K562 (cell line): ENCODE results near the gene SC5D. TPM values are rescaled to one million over a fixed set of nuclear protein-coding genes. Genes with fewer than 3 reads are reported as not detected.

Experiments used
- CREB1 ChIP-seq, 2 experiments: sonication (generic) in 1 of 2; formaldehyde crosslinking in 1 of 2; IDR thresholded peaks; 2 replicates each; pipeline versions ENCODE4 v1.6.1 to v1.8.0; 2012 to 2022; ENCODE audit warnings: inconsistent platforms in 1 of 2, mild to moderate bottlenecking in 1 of 2, missing genetic modification reagents in 1 of 2, moderate library complexity in 1 of 2
- CTBP1 ChIP-seq: fragments of 450-650 bp; IDR thresholded peaks from 2 replicates; pipeline ENCODE4 v1.6.1; 2016; ENCODE audit warnings: borderline replicate concordance
- ESRRA ChIP-seq: fragments of 450-650 bp; IDR thresholded peaks from 2 replicates; pipeline ENCODE4 v1.6.1; 2014; ENCODE audit warnings: low read depth, mild to moderate bottlenecking, moderate library complexity, borderline replicate concordance
- FOXA3 ChIP-seq, 2 experiments: fragments of 450-650 bp in 1 of 2; sonication (generic) in 1 of 2; formaldehyde crosslinking; IDR thresholded peaks in 1 of 2; conservative IDR thresholded peaks in 1 of 2; 2 replicates each; pipeline versions ENCODE4 v1.4.0 to v1.8.0; 2020 to 2022; ENCODE audit warnings: mild to moderate bottlenecking in 2 of 2, missing genetic modification reagents in 1 of 2
- KDM5B ChIP-seq: fragments of 200-600 bp; sonication (generic); IDR thresholded peaks from 2 replicates; pipeline ENCODE4 v1.6.1; 2012; ENCODE audit warnings: low read depth, mild to moderate bottlenecking, moderate library complexity, low read length, control low read depth, inconsistent platforms; ENCODE audit not compliant: insufficient replicate concordance
- MCM3 ChIP-seq: fragments of 450-650 bp; IDR thresholded peaks from 2 replicates; pipeline ENCODE4 v1.6.1; 2016
- MGA ChIP-seq: fragments of 450-650 bp; IDR thresholded peaks from 2 replicates; pipeline ENCODE4 v1.6.1; 2016; ENCODE audit warnings: mild to moderate bottlenecking, moderate library complexity
- POLR2AphosphoS5 ChIP-seq: IDR thresholded peaks from 2 replicates; pipeline ENCODE4 v1.6.1; 2011; ENCODE audit warnings: mild to moderate bottlenecking, low read depth, low read length, moderate library complexity; ENCODE audit not compliant: control insufficient read depth, insufficient read depth
- POLR2G ChIP-seq: fragments of 200-400 bp; formaldehyde crosslinking; IDR thresholded peaks from 2 replicates; pipeline ENCODE4 v1.6.1; 2017; ENCODE audit warnings: low read depth, mild to moderate bottlenecking, antibody characterized with exemption, low read length, moderate library complexity
- USF1 ChIP-seq: sonication (generic); formaldehyde crosslinking; IDR thresholded peaks from 2 replicates; pipeline ENCODE4 v1.9.0; 2022; ENCODE audit warnings: mild to moderate bottlenecking, missing genetic modification reagents
- ZNF77 ChIP-seq: fragments of 250-450 bp; sonication (Bioruptor Pico); IDR thresholded peaks from 2 replicates; pipeline ENCODE4 v1.5.0; 2020
- polyA plus RNA-seq, 8 experiments: library from polyadenylated mRNA; depleted of rRNA in 4 of 8; stranded (reverse) in 5 of 8; unstranded in 3 of 8; fragments of >200 nt; fragmentation: Nextera tagmentation in 2 of 8; fragmentation: Illumina TruSeq in 1 of 8; extraction: Ambion mirVana in 2 of 8; extraction: Trizol in 1 of 8; gene quantifications; 2 replicates each; pipeline versions ENCODE4 v1.2.1 to v1.2.3, GENCODE V29; 2011 to 2014; ENCODE audit warnings: inconsistent platforms in 1 of 8, missing spikeins in 1 of 8
- total RNA-seq, 7 experiments: library from RNA; depleted of rRNA in 6 of 7; stranded (reverse); fragments of >200 nt in 6 of 7; fragmentation: Illumina TruSeq in 2 of 7; extraction: Trizol in 2 of 7; gene quantifications; 2 replicates each; pipeline versions ENCODE4 v1.2.1 to v1.2.3, GENCODE V29; 2011 to 2021; ENCODE audit warnings: low replicate concordance in 1 of 7
- TF ChIP-seq, protein P1 (sequence below): fragments of 450-650 bp; formaldehyde crosslinking; IDR thresholded peaks from 2 replicates; pipeline ENCODE4 v1.4.0; 2020; ENCODE audit warnings: mild to moderate bottlenecking, mixed read lengths

Gene SC5D
- total and polyA plus RNA-seq, 9 of the 15 experiments (the other 6 are each of a cell fraction or from before 2014, with no cell fraction given) = 7.6 to 84.0 (median 17.4) TPM

- TF ChIP-seq, protein P1, sequence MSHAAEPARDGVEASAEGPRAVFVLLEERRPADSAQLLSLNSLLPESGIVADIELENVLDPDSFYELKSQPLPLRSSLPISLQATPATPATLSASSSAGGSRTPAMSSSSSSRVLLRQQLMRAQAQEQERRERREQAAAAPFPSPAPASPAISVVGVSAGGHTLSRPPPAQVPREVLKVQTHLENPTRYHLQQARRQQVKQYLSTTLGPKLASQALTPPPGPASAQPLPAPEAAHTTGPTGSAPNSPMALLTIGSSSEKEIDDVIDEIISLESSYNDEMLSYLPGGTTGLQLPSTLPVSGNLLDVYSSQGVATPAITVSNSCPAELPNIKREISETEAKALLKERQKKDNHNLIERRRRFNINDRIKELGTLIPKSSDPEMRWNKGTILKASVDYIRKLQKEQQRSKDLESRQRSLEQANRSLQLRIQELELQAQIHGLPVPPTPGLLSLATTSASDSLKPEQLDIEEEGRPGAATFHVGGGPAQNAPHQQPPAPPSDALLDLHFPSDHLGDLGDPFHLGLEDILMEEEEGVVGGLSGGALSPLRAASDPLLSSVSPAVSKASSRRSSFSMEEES (CRISPR knock-in tag) = peak; percentile 96
- TF ChIP-seq KDM5B (peak; percentile 83), USF1 (CRISPR knock-in tag) (peak; percentile 98), MCM3 (no peak), CTBP1 (0 out of 2 replicates have a peak, but pooled peaks have one; percentile 69), ZNF77 (CRISPR knock-in tag) (no peak), MGA (peak; percentile 71), ESRRA (peak; percentile 76; the same call in 1 of the 2 replicates), POLR2AphosphoS5 (peak; percentile 65; the same call in 1 of the 2 replicates), FOXA3 (CRISPR knock-in tag; conservative IDR thresholded peaks at IDR 0.05 in 1 of 2, IDR thresholded peaks at IDR 0.05 in 1 of 2) (no peak), POLR2G (peak; percentile 94), CREB1 (IDR thresholded peaks at IDR 0.05) (peak; percentile 76; the same call in 1 of the 2 replicates), CREB1 (CRISPR knock-in tag; IDR thresholded peaks at IDR 0.05) (peak; percentile 77; the same call in 1 of the 2 replicates)
Measured at GRCh38 chr11:121292495-121293287, at the start of gene SC5D (continued).
